HFF-Myc (cell line): ENCODE results near the gene NR2F1-AS1.
"Not testable (repeated sequence)": the region's sequence is repeated elsewhere in the genome, so short reads cannot be mapped to it uniquely, and the experiment has no call there.

ENCODE experiments used
- DNase-seq: peaks from one replicate; pipeline ENCODE4 v3.0.0-alpha.2; 2011; ENCODE audit warnings: low read depth; ENCODE audit errors: extremely low read depth
- H3K4me3 ChIP-seq: replicated peaks from 2 replicates; pipeline ENCODE4 v1.5.1; 2011; ENCODE audit warnings: low read depth, mild to moderate bottlenecking, control low read depth, low read length
- TF ChIP-seq, protein P1 (sequence below): IDR thresholded peaks from 2 replicates; pipeline ENCODE4 v1.5.1; 2012; ENCODE audit warnings: mild to moderate bottlenecking, low read depth, low read length, control low read depth; ENCODE audit errors: missing control alignments

NR2F1-AS1 gene

DNA sequence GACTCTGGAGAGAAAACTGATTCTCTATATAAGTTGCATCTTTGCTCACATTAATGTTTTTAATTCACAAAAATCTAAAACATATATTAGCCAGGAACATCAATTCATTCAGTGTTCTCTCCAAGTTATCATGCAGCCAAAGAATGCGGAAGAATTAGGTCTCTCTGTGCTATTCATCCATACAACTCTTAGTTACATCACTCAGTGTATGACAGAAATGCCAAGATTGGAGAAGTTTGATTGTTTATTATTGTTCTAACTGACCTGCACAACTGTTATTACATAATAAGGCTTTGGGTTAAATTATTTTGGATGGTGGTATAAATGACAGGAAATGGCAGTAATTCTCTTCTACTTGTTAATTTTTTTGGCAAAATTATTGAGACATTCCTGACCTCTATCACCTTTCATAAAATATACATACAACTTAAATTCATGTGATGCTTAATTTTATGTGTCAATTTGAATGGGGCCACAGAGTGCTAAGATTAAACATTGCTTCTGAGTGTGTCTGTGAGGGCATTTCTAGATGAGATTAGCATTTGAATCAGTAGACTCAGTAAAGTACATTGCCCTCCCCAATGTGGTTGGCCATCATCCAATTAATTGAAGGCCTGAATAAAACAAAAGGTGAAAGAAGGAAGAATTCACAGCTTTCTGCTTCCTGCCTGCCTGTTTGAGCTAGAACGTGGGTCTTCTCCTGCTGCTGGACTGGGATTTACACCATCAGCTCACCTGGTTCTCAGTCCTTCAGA, 70.2 kb downstream of the NR2F1-AS1 start:
- H3K4me3 ChIP-seq = no peak overlapping the region
- DNase-seq = no peak
- TF ChIP-seq, protein P1, sequence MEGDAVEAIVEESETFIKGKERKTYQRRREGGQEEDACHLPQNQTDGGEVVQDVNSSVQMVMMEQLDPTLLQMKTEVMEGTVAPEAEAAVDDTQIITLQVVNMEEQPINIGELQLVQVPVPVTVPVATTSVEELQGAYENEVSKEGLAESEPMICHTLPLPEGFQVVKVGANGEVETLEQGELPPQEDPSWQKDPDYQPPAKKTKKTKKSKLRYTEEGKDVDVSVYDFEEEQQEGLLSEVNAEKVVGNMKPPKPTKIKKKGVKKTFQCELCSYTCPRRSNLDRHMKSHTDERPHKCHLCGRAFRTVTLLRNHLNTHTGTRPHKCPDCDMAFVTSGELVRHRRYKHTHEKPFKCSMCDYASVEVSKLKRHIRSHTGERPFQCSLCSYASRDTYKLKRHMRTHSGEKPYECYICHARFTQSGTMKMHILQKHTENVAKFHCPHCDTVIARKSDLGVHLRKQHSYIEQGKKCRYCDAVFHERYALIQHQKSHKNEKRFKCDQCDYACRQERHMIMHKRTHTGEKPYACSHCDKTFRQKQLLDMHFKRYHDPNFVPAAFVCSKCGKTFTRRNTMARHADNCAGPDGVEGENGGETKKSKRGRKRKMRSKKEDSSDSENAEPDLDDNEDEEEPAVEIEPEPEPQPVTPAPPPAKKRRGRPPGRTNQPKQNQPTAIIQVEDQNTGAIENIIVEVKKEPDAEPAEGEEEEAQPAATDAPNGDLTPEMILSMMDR = no peak

DNA sequence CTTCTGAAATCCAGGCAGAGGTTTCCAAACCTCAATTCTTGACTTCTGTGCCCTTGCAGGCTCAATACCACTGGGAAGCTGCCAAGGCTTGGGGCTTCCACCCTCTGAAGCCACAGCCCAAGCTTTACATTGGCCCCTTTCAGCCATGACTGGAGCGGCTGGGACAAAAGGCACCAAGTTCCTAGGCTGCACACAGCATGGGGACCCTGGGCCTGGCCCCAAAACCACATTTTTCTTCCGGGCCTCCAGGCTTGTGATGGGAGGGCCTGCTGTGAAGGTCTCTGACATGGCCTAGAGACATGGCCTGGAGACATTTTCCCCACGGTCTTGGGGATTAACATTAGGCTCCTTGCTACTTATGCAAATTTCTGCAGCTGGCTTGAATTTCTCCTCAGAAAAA, 75.5 kb downstream of the NR2F1-AS1 start:
- not testable (repeated sequence) for H3K4me3 ChIP-seq, DNase-seq

- DNase-seq = peak; percentile 70
- TF ChIP-seq, protein P1 = no peak
- no peak overlapping the region for H3K4me3 ChIP-seq
These were observed 77.4 kb downstream of the NR2F1-AS1 start for GRCh38 chr5:93503598-93504067.

DNA sequence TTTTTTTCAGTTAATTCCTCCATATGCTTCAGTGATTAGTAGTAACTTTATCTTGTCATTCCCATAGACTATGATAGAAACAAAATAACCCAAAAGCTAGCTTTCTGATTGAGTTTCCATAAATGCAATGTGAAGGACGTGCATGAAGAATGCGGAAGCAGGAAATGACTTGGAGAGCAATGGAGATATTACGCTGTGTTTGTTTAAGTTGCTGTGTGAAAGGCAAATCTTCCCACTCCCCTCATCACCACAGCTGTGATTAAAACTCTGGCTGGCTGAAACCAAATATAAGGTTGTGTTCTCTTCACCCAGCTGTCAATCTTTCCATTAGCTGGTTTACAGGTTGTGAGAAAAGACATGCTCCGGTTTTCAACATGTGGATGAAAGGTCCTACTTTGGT, 83.9 kb downstream of the NR2F1-AS1 start:
- no peak for DNase-seq

GRCh38 chr5:93479982-93480509, 101.0 kb downstream of the NR2F1-AS1 start:
- no peak overlapping the region for H3K4me3 ChIP-seq
- TF ChIP-seq, protein P1 = no peak
- DNase-seq = no peak

More for the DNA sequence above, 83.9 kb downstream of the NR2F1-AS1 start:
- no peak overlapping the region for H3K4me3 ChIP-seq
- TF ChIP-seq, protein P1 = no peak

- DNase-seq = no peak
- H3K4me3 ChIP-seq = no peak overlapping the region
- TF ChIP-seq, protein P1 = no peak
These were observed 103.2 kb downstream of the NR2F1-AS1 start for GRCh38 chr5:93477816-93478215.

- H3K4me3 ChIP-seq = no peak overlapping the region
- TF ChIP-seq, protein P1 = no peak
- DNase-seq = no peak
These were observed 104.7 kb downstream of the NR2F1-AS1 start for GRCh38 chr5:93476251-93476742.
